NOMO-1 treated with dmso at 0.1 percent for 144 hours (cell line): Measurements from ENCODE around the gene CREB3.

Experiments used
- DNase-seq: peaks from one replicate; lab custom pipeline; 2025; ENCODE audit not compliant: unreplicated experiment; lab: John Stamatoyannopoulos, UW

Gene CREB3, protein sequence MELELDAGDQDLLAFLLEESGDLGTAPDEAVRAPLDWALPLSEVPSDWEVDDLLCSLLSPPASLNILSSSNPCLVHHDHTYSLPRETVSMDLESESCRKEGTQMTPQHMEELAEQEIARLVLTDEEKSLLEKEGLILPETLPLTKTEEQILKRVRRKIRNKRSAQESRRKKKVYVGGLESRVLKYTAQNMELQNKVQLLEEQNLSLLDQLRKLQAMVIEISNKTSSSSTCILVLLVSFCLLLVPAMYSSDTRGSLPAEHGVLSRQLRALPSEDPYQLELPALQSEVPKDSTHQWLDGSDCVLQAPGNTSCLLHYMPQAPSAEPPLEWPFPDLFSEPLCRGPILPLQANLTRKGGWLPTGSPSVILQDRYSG

DNA sequence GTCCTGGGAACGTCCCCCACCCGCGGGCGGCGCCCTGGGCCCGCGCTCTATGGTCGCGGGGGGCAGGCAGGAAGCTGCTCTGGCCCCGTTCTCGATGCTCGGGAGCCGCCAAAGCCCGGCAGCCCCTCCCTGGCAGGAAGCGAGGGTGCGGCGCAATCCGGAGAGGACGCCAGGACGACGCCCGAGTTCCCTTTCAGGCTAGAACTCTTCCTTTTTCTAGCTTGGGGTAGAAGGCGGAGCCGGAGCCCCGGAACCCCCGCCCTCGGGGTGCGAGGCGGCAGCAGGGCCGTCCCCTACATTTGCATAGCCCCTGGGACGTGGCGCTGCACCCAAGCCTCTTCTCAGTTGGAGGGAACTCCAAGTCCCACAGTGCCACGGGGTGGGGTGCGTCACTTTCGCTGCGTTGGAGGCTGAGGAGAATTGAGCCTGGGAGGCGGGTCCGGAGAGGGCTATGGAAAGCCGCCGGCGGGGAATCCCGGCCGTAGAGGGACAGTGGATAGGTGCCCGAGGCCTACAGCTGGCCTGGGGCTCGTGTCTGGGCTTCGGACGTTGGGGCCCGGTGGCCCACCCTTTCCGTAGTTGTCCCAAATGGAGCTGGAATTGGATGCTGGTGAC is at the start of gene CREB3, which contains the start of gene TLN1:
Gene CREB3, plus strand, starts transcription at position 482 of the 615 bp plus-strand sequence. Its CDS starts 107 bp downstream, at position 589.
Gene TLN1, minus strand, starts transcription at position 11 of the 615 bp plus-strand sequence. CDS start 6,501 bp downstream, outside the sequence.
- DNase-seq, result peak; percentile 100

DNA sequence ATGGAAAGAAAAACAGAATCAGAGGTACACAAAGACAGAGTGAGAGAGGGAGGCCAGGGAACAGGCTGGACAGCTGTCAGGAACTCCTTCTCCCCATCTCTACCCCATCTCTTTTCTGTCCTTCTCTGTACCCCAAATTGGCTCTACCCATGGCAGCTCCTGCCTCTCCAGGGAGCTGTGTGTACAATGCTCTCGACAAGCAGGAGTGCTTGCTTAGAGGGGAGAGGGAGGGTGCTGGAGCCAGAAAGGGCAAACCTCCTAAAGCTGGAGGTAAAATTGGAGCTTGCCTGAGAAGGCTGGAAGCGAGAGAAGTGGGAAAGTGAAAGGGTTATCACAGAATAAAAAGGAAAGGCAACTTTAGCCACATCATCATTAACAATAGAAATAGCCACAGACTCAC is 49.1 kb upstream of the CREB3 start:
- DNase-seq, result no peak

DNA sequence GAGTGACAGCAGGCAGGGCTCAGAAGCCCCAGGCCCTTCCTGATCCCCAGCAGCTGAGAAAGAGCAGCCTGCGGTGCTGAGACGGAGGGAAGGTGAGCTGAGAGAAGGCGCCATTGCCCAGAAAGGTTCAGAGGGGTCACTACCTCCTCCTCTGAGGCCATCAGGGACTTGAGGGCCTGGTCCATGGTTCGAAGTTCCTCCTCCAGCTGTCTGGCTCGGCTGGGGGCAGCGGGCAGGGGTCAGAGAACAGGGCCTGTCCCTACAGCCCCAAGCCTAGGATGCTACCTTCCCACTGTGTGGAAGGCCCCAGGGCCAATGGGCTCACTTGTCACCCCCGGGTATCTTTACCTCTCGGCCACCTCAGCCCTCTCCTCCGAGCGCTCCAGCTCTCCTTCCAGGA is 47.5 kb upstream of the CREB3 start:
- DNase-seq, result no peak

GRCh38 chr9:35685506-35685905 is 47.0 kb upstream of the CREB3 start:
- no peak for DNase-seq

DNA sequence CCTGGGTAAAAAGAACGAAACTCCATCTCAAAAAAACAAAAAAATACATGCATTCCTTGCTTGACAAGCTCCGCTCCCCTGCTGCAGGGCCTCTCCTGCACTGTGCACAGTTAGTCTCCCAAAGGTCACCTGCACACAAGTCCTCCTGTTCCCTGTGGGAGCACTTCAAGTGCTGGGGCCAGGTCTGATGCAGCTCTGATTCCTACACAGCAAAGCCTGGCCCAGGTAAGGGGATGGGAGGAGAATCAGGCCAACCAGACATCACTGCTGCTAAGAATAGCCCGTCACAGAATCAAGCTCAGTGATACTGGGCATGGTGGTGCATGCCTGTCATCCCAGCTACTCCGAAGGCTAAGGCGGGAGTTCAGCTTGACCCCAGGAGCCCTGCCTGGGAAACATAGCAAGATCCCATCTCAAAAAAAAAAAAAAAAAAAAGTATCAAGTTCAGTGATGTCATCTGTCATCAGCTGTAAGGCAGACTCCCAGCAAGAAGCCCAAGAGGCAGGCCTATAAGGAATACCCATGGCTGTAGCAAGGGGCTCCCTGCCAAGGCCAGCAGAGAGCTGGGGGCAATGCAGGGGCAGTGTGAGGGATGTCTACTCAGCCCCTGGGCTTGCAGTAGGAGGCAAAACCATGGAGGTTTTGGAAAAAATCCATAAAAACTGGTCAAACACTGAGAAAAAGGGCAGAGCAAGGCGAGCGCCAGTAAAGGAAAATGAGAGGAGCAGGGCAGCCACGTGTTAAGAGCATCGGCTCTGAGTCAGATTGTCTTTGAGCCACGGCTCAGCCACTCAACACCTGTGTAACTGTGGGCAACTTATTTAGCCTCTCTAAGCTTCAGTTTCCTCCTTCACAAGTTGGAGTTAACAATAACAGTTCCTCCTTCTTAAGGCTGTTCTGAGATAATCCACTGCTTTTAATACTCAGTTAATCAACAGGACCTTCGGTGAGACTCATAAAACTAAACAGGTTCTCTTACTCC is 46.0 kb upstream of the CREB3 start:
- no peak for DNase-seq

- DNase-seq, result no peak
These were observed 45.2 kb upstream of the CREB3 start for GRCh38 chr9:35687306-35687705.

GRCh38 chr9:35687972-35688557 is 44.4 kb upstream of the CREB3 start:
- DNase-seq, result no peak

DNA sequence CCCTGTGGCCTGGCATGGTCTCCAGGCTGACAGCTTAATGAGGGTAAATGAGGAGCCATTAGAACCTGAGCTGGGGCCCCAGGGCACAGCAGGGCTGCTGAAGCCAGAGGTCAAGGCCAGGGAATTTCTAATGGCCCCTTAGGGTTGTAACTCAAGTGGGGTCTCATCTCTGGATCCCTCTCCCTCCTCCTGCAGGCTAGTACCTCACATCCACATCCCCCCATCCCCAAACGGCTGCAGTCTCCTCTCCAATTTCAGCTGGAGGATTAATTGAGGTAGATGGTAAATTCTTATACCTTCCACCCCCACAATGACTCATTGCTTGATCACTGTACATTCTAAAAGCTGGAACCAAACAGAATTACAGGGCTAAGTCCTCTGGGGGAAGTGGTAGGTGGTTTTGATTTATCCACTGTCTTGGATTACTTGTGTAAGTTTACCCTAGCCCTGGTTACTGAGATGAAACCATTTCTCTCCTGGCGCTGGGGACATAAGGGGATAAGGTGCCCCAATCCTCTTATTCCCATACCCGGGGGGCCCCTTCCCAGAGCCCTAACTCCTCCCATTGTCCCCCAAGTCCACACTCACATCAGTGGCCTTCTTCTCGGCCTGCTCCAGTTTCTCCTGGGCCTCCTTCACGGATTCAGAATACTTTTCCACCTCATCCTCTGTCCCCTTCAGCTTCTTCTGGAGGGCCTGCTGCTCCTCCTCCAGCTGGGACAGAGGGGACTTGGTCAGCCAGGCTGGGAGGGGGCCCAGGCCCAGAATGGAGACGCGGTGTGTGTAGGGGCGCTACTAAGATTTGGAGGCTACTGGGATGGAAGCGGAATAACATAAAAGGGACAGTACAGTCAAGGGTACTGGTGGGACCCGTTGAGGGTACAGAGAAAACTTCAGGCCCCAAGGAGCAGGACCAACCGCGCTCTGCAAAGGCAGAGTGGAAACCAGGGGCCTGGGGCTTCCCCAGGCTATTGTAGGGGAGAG is 43.6 kb upstream of the CREB3 start:
- no peak for DNase-seq

- DNase-seq, result no peak
These were observed 42.7 kb upstream of the CREB3 start, which contains the start of gene TPM2 for GRCh38 chr9:35689542-35690293. TSS of gene TPM2 (minus strand) at chr9:35689925. CDS start at chr9:35689817, 108 bp downstream.

GRCh38 chr9:35690294-35690613 is 42.2 kb upstream of the CREB3 start:
- no peak for DNase-seq

GRCh38 chr9:35690614-35691333 is 41.7 kb upstream of the CREB3 start:
- peak; percentile 27 for DNase-seq

DNA sequence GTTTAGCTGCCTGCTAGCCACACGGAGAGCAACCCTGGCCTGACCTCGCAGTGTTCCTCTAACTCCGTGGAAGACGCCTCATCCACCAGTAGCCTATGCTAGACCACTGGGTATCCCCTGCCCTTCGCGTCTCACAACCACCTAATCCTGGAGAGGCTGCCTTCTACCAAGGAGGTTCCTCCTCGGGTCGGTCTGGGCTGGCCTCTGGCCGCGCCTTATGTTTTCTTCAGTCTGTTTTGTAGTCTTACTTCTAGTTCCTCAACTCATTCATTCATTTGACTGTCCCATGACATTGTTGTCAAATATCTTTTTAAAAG is 41.2 kb upstream of the CREB3 start:
- DNase-seq, result no peak

DNA sequence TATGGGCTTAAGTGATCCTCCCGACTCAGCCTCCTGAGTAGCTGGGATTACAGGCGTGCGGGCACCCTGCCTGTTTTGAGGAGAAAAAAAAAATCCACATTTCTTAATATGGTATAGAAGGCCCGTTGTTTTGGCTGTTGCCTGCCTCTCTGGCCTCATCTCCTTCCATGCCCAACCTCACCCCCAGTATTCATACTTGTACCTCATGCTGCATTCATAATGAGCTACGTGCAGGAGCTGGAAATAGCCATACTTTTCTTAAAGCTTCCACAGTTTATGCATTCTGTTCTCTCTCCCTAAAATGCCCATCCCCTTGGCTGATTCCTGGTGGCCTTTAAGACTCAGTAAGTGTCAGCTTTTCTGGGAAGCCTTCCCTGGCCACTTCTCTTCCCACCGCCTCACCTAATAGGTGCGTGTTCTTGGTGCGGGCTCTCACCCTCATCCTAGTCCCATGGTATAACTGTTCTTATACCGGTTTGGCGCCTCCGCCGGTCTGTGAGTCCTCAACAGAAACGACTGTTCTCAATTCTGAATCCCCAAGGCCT is 40.6 kb upstream of the CREB3 start:
- no peak for DNase-seq

GRCh38 chr9:35695943-35696401 is 36.5 kb upstream of the CREB3 start:
- no peak for DNase-seq

DNA sequence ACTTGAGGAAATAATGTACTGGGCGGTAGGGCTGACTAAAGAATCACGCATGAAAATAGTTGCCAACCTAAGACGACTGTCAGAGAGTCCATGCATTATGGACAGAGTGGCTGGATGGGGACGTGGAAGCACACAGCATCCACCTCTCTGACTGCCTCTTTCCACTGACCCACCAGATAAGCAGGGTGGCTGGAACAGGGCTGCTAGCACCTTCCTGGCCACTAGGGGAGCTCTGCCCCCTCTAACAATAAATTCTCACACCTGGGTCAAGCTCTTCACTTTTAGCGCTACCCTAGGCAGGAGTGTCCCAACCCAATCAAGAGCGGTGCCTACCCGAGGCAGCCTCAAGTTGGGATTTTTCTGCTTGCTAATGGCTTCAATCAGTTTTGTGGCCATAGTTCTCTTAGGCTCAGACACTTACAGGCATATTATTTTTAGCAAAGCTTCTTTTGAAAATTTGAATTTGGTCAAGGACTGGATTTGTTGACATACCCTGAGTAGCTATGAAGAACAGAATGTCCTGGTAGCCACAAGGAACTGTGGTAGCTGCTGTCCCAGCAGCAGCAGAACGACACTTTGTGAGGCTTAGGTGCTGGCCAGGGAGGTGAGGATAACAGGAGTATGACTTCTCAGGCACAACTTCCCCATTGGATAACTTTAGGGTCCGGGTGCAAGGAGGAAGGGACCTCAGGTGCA is 35.8 kb upstream of the CREB3 start:
- DNase-seq, result peak; percentile 14

DNA sequence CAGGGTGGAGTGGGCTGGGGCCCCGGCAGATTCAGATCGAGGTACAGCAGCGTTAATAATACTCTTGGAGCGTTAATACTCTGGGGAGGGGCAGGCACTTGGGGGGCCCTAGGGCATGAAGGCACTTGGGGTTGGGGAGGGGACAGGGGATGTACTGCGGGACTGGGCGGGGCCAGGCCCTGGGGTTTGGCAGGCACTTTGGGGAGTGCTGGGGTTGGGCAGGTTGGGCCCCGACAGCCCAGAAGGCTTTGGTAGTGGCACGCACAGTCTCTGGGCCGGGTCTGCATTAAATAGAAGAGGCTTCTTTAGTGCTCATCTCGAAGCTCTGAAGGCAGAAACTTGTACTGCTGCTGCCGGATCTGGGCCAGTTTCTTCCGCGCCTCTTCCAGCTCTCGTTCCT is 35.0 kb upstream of the CREB3 start:
- no peak for DNase-seq

DNA sequence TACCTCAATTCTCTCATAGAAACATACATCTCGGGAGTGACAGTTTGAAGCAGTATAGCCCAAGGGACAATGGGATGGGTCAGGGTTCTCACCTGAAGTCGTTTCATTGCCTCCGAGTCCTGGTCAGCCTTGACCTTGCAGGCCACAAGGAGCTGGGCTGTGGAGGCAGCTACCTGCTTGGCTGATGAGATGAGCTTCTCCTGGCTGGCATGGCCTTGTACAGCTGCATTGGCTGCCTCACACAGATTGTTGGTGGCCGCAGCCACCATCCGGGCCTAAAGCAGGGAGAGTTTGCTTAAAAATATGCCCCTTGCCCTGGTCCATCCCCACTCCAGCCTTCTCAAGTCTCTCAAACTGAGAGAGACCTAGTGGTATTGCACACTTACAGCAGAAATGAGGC is 34.2 kb upstream of the CREB3 start:
- no peak for DNase-seq

DNA sequence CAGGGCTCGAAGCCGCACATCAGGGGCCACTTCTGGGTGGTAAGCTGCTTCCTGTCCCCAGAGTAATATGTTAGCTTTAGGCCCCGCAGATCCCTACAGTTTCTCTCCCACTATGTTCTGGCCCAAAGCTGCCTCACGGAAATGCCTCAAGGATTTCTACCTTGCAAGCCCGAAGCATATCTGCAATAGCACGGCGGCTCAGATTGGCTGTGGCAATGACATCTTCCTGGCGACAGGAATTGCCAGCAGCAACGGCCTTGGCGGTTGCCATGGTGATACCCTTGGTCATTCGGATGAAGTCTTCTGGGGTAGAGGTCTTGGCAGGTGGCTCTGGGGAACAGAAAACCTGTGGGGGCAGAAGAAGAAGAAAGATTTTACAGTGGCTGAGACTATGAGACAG is 32.4 kb upstream of the CREB3 start:
- no peak for DNase-seq
